GM12878 (cell line): ENCODE data around the gene CPNE9. TPM values are rescaled to one million over a fixed set of nuclear protein-coding genes. Genes with fewer than 3 reads are reported as not detected.
A peak's percentile ranks its signal among the peaks of the same experiment; 100 is the strongest.

ENCODE experiments used
- ATAC-seq: fragments of 200-7000 bp; cut with Tn5 transposase; 3 replicates; pipeline ENCODE4 v1.9.1; 2020; ENCODE audit warnings: mild to moderate bottlenecking, moderate library complexity
- BruUV-seq: library from RNA; stranded (reverse); fragments of 400-500 nt; replicated peaks from 2 replicates; lab custom pipeline; 2021; lab: Mats Ljungman, UMichigan
- CTCF ChIA-PET: fragments of 300-600 bp; sonication (Branson Sonifier 250); formaldehyde crosslinking; extraction: SDS; loops from one replicate; lab custom pipeline; 2021; ENCODE audit warnings: inconsistent platforms; lab: Yijun Ruan, JAX
- POLR2A ChIA-PET: fragments of 350-600 bp; formaldehyde crosslinking; extraction: SDS; loops from one replicate; lab custom pipeline; 2021; ENCODE audit warnings: inconsistent platforms; lab: Charles Lee
- RAD21 ChIA-PET: fragments of 300-600 bp; sonication (Branson Sonifier 250); formaldehyde crosslinking; loops from one replicate; lab custom pipeline; 2023; ENCODE audit warnings: antibody characterized with exemption; ENCODE audit not compliant: unreplicated experiment; lab: Charles Lee
- SMC1A ChIA-PET: fragments of 300-600 bp; sonication (Branson Sonifier 250); formaldehyde crosslinking; loops from one replicate; lab custom pipeline; 2023; ENCODE audit not compliant: unreplicated experiment, uncharacterized antibody; lab: Charles Lee
- DNase-seq: peaks from one replicate; pipeline ENCODE4 v3.0.0-alpha.2; 2011; ENCODE audit warnings: low read depth, low spot score
- FAIRE-seq: peaks from 3 replicates; lab custom pipeline; 2011; peaks lifted over from hg19 to GRCh38; lab: Jason Lieb, UNC
- H2AFZ ChIP-seq: 2 replicates; pipeline ENCODE4 v1.6.0; 2011; ENCODE audit warnings: low read depth, low read length, control low read depth; ENCODE audit not compliant: control insufficient read depth
- H3K27ac ChIP-seq: 2 replicates; pipeline ENCODE4 v1.5.1; 2011; ENCODE audit warnings: control low read depth; ENCODE audit not compliant: control insufficient read depth, insufficient read depth
- H3K27me3 ChIP-seq, 2 experiments: replicated peaks in 1 of 2; 2 replicates each; pipeline versions ENCODE4 v1.6.0 to v1.6.1; 2011; ENCODE audit warnings: low read length in 1 of 2; ENCODE audit not compliant: control insufficient read depth in 2 of 2, insufficient read depth in 2 of 2
- H3K36me3 ChIP-seq, 2 experiments: 2 replicates each; pipeline ENCODE4 v1.5.1; 2011; ENCODE audit warnings: low read length in 1 of 2; ENCODE audit not compliant: control insufficient read depth in 2 of 2, insufficient read depth in 2 of 2
- H3K4me1 ChIP-seq: 2 replicates; pipeline ENCODE4 v1.6.1; 2011; ENCODE audit warnings: mild to moderate bottlenecking, low read length, moderate library complexity, mixed read lengths; ENCODE audit not compliant: control insufficient read depth, insufficient read depth
- H3K4me2 ChIP-seq: 2 replicates; pipeline ENCODE4 v1.6.0; 2011; ENCODE audit warnings: control low read depth; ENCODE audit not compliant: control insufficient read depth, insufficient read depth
- H3K4me3 ChIP-seq: fragments of 200-600 bp; sonication (generic); 2 replicates; pipeline ENCODE4 v1.5.1; 2016
- H3K79me2 ChIP-seq: 2 replicates; pipeline ENCODE4 v1.6.0; 2011; ENCODE audit warnings: low read length; ENCODE audit not compliant: control insufficient read depth, insufficient read depth
- H3K9ac ChIP-seq: 2 replicates; pipeline ENCODE4 v1.8.0; 2011; ENCODE audit warnings: low read length, control low read depth, mixed read lengths; ENCODE audit not compliant: control insufficient read depth, insufficient read depth
- H3K9me3 ChIP-seq: replicated peaks from 3 replicates; pipeline ENCODE4 v1.5.1; 2011; ENCODE audit warnings: mild to moderate bottlenecking, low read length; ENCODE audit not compliant: control insufficient read depth, insufficient read depth
- H4K20me1 ChIP-seq: 2 replicates; pipeline ENCODE4 v1.6.0; 2011; ENCODE audit not compliant: control insufficient read depth, insufficient read depth
- BACH1 ChIP-seq: fragments of 450-650 bp; IDR thresholded peaks from 2 replicates; pipeline ENCODE4 v1.6.1; 2017; ENCODE audit warnings: mild to moderate bottlenecking, borderline replicate concordance
- BHLHE40 ChIP-seq, 2 experiments: fragments of 450-650 bp in 1 of 2; IDR thresholded peaks; 2 replicates each; pipeline ENCODE4 v1.6.1; 2011 to 2017; ENCODE audit warnings: low read depth in 2 of 2, borderline replicate concordance in 1 of 2, improper control_type of control experiment in 1 of 2, low read length in 1 of 2, mild to moderate bottlenecking in 1 of 2
- CEBPB ChIP-seq, 2 experiments: fragments of 150-350 bp in 1 of 2; IDR thresholded peaks; 2 replicates each; pipeline ENCODE4 v1.6.1; 2012 to 2014; ENCODE audit warnings: low read depth in 2 of 2, low read length in 2 of 2, borderline replicate concordance in 1 of 2, inconsistent platforms in 1 of 2
- CREB1 ChIP-seq: IDR thresholded peaks from 2 replicates; pipeline ENCODE4 v1.6.1; 2012; ENCODE audit warnings: low read depth, mild to moderate bottlenecking, inconsistent platforms
- EGR1 ChIP-seq, 2 experiments: IDR thresholded peaks; 1 replicate in 1 of 2; 2 replicates in 1 of 2; pipeline ENCODE4 v1.6.1; 2011 to 2012; ENCODE audit warnings: low read depth in 2 of 2, low read length in 2 of 2, borderline replicate concordance in 1 of 2, mild to moderate bottlenecking in 1 of 2, moderate library complexity in 1 of 2
- HSF1 ChIP-seq: fragments of 150-350 bp; IDR thresholded peaks from 2 replicates; pipeline ENCODE4 v1.6.1; 2014; ENCODE audit warnings: mild to moderate bottlenecking, low read depth, low read length
- MTA2 ChIP-seq: fragments of 450-650 bp; IDR thresholded peaks from 2 replicates; pipeline ENCODE4 v1.6.1; 2016; ENCODE audit warnings: low read depth, mild to moderate bottlenecking, moderate library complexity
- NFYA ChIP-seq: IDR thresholded peaks from 2 replicates; pipeline ENCODE4 v1.6.1; 2011; ENCODE audit warnings: low read depth, mild to moderate bottlenecking, low read length, improper control_type of control experiment, borderline replicate concordance
- POLR2A ChIP-seq: IDR thresholded peaks from 2 replicates; pipeline ENCODE4 v1.6.1; 2011; ENCODE audit warnings: low read depth, mild to moderate bottlenecking, low read length
- REST ChIP-seq: IDR thresholded peaks from 2 replicates; pipeline ENCODE4 v1.6.1; 2012; ENCODE audit warnings: mild to moderate bottlenecking, low read depth, low read length
- SKIL ChIP-seq: fragments of 450-650 bp; IDR thresholded peaks from 2 replicates; pipeline ENCODE4 v1.6.1; 2017; ENCODE audit warnings: mild to moderate bottlenecking, low read depth, inconsistent platforms; ENCODE audit not compliant: poor library complexity, severe bottlenecking
- STAT1 ChIP-seq: fragments of 450-650 bp; conservative IDR thresholded peaks from 2 replicates; pipeline ENCODE4 v1.6.1; 2014; ENCODE audit warnings: antibody characterized with exemption, mild to moderate bottlenecking
- WGBS: methylation state at CpG from one replicate; pipeline ENCODE4 v1.1.6; 2016; ENCODE audit warnings: low lambda C conversion rate; ENCODE audit not compliant: insufficient replicate concordance, insufficient coverage; ENCODE audit errors: missing lambda C conversion rate; 5-methylcytosine and 5-hydroxymethylcytosine counted together
- in situ Hi-C: fragments of 300-500 bp; cut with MboI; formaldehyde crosslinking; loops from 9 replicates; pipeline ENCODE4 v1.14.3; 2018; ENCODE audit warnings: mixed read lengths
- intact Hi-C: fragments of 100-400 bp; cut with micrococcal nuclease; formaldehyde crosslinking; loops from one replicate; pipeline ENCODE4 v1.14.2; 2022; ENCODE audit not compliant: unreplicated experiment
- polyA plus RNA-seq, 11 experiments: library from polyadenylated mRNA; depleted of rRNA in 4 of 11; unstranded in 6 of 11; stranded (reverse) in 5 of 11; fragments of >200 nt; fragmentation: Nextera tagmentation in 4 of 11; fragmentation: Illumina TruSeq in 1 of 11; extraction: Ambion mirVana in 4 of 11; extraction: Trizol in 1 of 11; gene quantifications; 1 replicate in 1 of 11; 2 replicates in 10 of 11; pipeline versions ENCODE4 v1.2.1 to v1.2.3, GENCODE V29; 2011 to 2016; ENCODE audit warnings: inconsistent platforms in 2 of 11, missing spikeins in 2 of 11, low read depth in 1 of 11
- total RNA-seq, 4 experiments: library from RNA; depleted of rRNA in 3 of 4; stranded (reverse); fragments of >200 nt in 3 of 4; fragmentation: Illumina TruSeq in 1 of 4; extraction: Trizol in 1 of 4; gene quantifications; 2 replicates each; pipeline versions ENCODE4 v1.2.1 to v1.2.3, GENCODE V29; 2013 to 2021

The CPNE9 gene
- total and polyA plus RNA-seq, 10 of the 15 experiments (the other 5 are each of a cell fraction or from before 2014, with no cell fraction given) = 0.02 to 0.12 (median 0.05) TPM; not detected in 7

DNA sequence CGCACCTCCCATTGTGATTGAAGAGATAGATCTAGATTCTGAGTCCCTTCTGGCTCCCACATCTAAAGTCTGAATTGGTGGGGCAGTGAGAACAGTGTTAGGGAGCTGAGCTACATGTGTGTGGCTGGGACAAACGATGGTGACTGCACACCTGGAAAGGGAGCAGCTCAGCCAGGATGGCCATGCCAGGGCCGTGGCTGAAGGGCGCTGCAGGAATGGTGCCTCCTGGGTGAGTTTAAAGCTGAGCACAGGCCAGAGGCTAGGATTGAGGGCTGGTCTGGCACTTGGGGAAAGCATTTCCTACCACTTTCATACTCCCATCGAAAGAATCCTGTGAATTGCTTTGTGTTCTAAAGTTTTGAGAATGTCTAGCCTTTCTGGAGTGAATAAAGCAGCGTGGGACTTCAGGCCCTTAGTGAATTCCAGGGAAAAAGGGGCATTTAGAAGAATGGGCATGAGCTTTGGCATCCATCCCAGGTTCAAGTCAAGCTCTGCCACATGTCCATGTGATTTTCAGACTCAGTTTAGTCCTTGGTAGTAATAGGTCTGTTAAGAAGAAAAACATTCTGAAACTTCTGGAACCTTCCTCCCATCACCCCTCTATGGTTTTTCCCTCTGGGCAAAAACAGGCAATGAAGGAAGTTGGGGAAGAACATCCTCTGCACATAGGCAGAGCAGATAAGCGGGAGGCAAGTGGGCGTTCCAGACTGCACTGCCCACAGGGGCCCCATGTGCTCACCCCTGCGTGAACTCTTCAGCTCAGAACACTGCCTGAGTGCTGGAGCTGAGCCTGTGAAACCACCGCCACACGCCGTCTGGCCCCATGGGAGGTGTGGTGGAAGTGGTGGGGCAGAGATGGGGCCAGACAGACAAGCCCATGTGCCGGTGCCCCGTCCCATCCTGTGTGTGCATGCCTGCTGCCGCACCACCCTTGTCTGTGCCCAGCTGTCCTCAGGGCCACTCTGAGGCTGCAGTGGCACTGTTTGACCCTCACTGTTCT lies 12.9 kb upstream of the CPNE9 start (continued):
- TF ChIP-seq SKIL (peak; percentile 52), MTA2 (0 out of 2 replicates have a peak, but pooled peaks have one; percentile 17), POLR2A (peak; percentile 62), BHLHE40 (IDR thresholded peaks at IDR 0.05; ENCODE audit: borderline replicate concordance in 1 of 2, low read depth in 2 of 2, low read length in 1 of 2) (peak; percentile 80 to 88), EGR1 (IDR thresholded peaks at IDR 0.05; ENCODE audit: borderline replicate concordance in 1 of 2, low read depth in 2 of 2, low read length in 2 of 2) (peak in 1 of 2 experiments; percentile 44; a peak in 1 of 3 replicates), CEBPB (IDR thresholded peaks at IDR 0.05; ENCODE audit: borderline replicate concordance in 1 of 2, low read depth in 2 of 2, low read length in 2 of 2) (no peak), STAT1 (no peak)
- TF ChIP-seq, all 136 proteins: peak for 13

DNA sequence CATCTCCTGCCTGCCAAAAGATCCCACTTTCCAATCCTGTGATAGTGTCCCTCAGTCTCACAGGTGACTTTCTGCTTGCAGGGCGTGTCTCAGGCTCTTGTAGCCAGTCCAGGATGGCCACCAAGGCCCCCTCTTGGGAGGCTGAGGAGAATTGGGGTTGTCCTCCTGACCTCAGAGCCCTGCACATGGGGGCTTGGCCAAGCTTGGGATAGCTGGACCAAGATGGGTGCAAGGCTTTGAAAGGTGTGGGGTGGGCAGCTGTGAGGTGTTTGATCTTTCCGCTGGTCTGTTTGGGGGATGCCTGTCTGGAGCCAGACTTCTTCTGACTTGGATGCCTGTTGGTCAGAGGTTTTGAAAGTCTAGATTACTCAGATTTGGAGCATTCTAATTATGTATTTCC lies 12.0 kb upstream of the CPNE9 start:
- intact Hi-C loops = no loop called here
- H3K9ac ChIP-seq = no peak overlapping the region
- ChIA-PET CTCF (interaction anchor here (1.5 to 3.1 kb wide), 2 partner anchors 36 to 338 kb away, joined by 4 to 9 read pairs; no protein-coding TSS in a partner anchor), POLR2A (interaction anchor here (1.0 kb wide), 1 partner anchor 38 kb away, joined by 4 read pairs; no protein-coding TSS in a partner anchor), SMC1A (interaction anchor here (0.8 to 2.5 kb wide), 5 partner anchors 10 to 340 kb away, joined by 3 to 8 read pairs (median 4); no protein-coding TSS in a partner anchor), RAD21 (interaction anchor here (1.0 kb wide), 1 partner anchor 39 kb away, joined by 3 read pairs; no protein-coding TSS in a partner anchor)
- no peak overlapping the region for H3K4me2 ChIP-seq
- no peak for DNase-seq
- no peak for ATAC-seq
- H4K20me1 ChIP-seq = peaks cover 5% of the 10 kb centered on the region; the same call in 1 of the 2 replicates
- H3K4me3 ChIP-seq = no peak overlapping the region
- in situ Hi-C loops = no loop called here
- no peaks in the 10 kb centered on the region for H3K9me3 ChIP-seq
- no peak for FAIRE-seq
- H3K27me3 ChIP-seq = no peaks in the 10 kb centered on the region
- peaks cover 10% of the 10 kb centered on the region for H3K4me1 ChIP-seq
- H3K36me3 ChIP-seq = peaks cover 24 to 27% of the 10 kb centered on the region in 2 experiments
- no peaks in the 10 kb centered on the region for H3K79me2 ChIP-seq
- BruUV-seq = no TSS peak
- H3K27ac ChIP-seq = no peak overlapping the region
- 100% methylated on average over 2 of the region's 2 CpGs for WGBS
- H2AFZ ChIP-seq = no peak overlapping the region
- no peak for TF ChIP-seq NFYA
- TF ChIP-seq REST = no peak
- TF ChIP-seq BACH1 = no peak
- TF ChIP-seq HSF1 = no peak
- no peak for TF ChIP-seq CREB1
